Left ventricle myocardium inferior (tissue), 1 donor: Measurements from ENCODE around the gene STXBP3. TPM values are rescaled to one million over a fixed set of nuclear protein-coding genes. Genes with fewer than 3 reads are reported as not detected.

Experiments used
- DNase-seq: peaks from one replicate; pipeline ENCODE4 v3.0.0-alpha.2; 2020
- H3K27ac ChIP-seq: fragments of 200-600 bp; replicated peaks from 2 replicates; pipeline ENCODE4 v1.8.0; 2021
- H3K27me3 ChIP-seq: fragments of 200-600 bp; 2 replicates; pipeline ENCODE4 v1.8.0; 2021; ENCODE audit warnings: low read depth
- H3K36me3 ChIP-seq: fragments of 200-600 bp; 2 replicates; pipeline ENCODE4 v1.8.0; 2021
- H3K4me1 ChIP-seq: fragments of 200-600 bp; 2 replicates; pipeline ENCODE4 v1.8.0; 2021
- H3K4me3 ChIP-seq: fragments of 200-600 bp; 2 replicates; pipeline ENCODE4 v1.8.0; 2021; ENCODE audit warnings: mild to moderate bottlenecking, moderate library complexity
- H3K9me3 ChIP-seq: fragments of 200-600 bp; replicated peaks from 2 replicates; pipeline ENCODE4 v1.8.0; 2021
- intact Hi-C: fragments of 100-400 bp; cut with micrococcal nuclease; formaldehyde crosslinking; loops from one replicate; pipeline ENCODE4 v1.11.0; 2022
- total RNA-seq: library from RNA; stranded (reverse); fragmentation: NEBNext Ultra II Directional; extraction: Animal tissue kit (Norgen Biotek cat#: 25700); gene quantifications from one replicate; pipeline ENCODE4 v1.2.1, GENCODE V29; 2021
- TF ChIP-seq, protein P1 (sequence below): fragments of 200-600 bp; IDR thresholded peaks from 2 replicates; pipeline ENCODE4 v1.8.0; 2021; ENCODE audit warnings: antibody characterized with exemption, mild to moderate bottlenecking, borderline replicate concordance
- donor health status: DM: no; HTN: yes; CAD: no; lungs with severe emphysema.

Gene STXBP3
- total RNA-seq, 1 donor from 2014 or later = 26.8 TPM

DNA sequence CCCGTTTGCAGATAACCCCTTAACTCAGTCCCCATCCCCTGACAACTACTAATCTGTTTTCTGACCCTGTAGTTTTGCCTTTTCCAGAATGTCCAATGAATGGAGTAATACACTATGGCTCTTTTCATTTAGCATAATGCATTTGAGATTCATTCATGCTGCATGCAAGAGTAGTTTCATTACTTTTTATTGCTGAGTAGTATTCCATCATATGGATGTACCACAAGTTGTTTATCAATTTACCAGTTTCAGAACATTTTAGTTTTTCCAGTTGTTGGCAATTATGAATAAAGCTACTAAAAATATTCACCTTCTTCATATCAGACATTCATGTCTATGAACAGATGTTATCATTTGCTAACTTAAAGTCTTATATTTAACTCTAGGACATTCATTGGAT, 45.3 kb downstream of the STXBP3 start:
- peaks cover 19% of the 10 kb centered on the region for H3K9me3 ChIP-seq
- no peak overlapping the region for H3K27ac ChIP-seq
- no peaks in the 10 kb centered on the region for H3K4me1 ChIP-seq
- H3K4me3 ChIP-seq = no peak overlapping the region
- intact Hi-C loops = no loop called here
- no peaks in the 10 kb centered on the region for H3K27me3 ChIP-seq
- peaks cover 78% of the 10 kb centered on the region for H3K36me3 ChIP-seq
- no peak for DNase-seq
- TF ChIP-seq, protein P1, sequence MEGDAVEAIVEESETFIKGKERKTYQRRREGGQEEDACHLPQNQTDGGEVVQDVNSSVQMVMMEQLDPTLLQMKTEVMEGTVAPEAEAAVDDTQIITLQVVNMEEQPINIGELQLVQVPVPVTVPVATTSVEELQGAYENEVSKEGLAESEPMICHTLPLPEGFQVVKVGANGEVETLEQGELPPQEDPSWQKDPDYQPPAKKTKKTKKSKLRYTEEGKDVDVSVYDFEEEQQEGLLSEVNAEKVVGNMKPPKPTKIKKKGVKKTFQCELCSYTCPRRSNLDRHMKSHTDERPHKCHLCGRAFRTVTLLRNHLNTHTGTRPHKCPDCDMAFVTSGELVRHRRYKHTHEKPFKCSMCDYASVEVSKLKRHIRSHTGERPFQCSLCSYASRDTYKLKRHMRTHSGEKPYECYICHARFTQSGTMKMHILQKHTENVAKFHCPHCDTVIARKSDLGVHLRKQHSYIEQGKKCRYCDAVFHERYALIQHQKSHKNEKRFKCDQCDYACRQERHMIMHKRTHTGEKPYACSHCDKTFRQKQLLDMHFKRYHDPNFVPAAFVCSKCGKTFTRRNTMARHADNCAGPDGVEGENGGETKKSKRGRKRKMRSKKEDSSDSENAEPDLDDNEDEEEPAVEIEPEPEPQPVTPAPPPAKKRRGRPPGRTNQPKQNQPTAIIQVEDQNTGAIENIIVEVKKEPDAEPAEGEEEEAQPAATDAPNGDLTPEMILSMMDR = no peak

DNA sequence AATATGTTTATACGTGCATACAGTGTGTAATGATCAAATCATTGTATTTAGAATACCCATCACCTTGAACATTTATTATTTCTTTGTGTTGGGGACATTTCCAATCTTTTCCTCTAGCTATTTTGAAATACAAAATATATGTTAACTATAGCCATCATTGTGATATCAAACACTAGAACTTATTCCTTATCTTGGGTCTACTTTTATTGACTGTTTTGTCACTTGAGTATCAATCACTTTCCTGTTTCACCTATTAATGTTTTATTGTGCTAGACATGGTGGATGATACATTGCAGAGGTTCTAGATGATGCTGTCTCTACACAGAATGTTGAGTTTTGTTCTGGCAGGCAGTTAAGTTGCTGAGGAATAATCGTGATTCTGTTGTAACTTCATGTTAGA, 45.9 kb downstream of the STXBP3 start:
- peaks cover 85% of the 10 kb centered on the region for H3K36me3 ChIP-seq
- TF ChIP-seq, protein P1 = no peak

DNA sequence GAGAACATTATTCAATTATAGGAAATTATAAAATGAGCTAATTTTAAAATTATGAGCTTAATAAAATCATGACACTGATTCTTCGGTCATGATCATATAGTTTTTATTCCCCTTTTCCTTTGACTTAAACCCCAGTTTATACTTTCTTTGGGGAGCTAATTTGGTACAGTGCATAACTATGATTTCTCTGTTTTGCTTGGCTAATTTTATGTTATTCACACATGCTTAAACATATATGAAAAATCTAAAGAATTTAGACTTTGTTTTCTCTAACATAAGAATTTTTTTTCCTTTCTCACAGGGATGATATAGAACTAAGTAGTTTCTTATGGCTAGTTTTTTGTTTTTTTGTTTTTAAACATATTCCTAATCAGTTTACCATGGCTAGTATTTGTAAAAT, 52.5 kb downstream of the STXBP3 start:
- H3K36me3 ChIP-seq = peaks cover 99% of the 10 kb centered on the region
- TF ChIP-seq, protein P1 = no peak

More for the DNA sequence above, 45.9 kb downstream of the STXBP3 start:
- H3K4me3 ChIP-seq = no peak overlapping the region
- DNase-seq = no peak
- peaks cover 19% of the 10 kb centered on the region for H3K9me3 ChIP-seq
- H3K27me3 ChIP-seq = no peaks in the 10 kb centered on the region
- H3K4me1 ChIP-seq = no peaks in the 10 kb centered on the region
- intact Hi-C loops = no loop called here
- H3K27ac ChIP-seq = no peak overlapping the region

DNA sequence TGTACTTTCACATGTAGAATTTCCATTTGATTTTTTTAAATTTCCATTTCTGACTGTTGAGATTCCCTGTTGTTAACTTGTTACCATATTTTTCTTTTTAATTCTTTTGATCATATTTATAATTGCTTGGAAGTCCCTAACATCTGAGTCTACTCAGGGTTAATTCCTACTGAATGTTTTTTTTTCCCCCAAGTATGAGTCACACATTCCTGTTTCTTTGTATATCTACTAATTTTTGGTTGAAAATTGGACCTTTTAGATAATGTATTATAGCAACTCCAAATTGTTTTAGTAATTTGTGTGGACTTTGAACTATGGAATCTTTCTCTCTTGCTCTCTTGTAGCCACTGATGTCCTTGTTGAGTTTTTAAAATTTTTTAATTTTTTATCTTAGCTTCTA, 54.6 kb downstream of the STXBP3 start:
- no peaks in the 10 kb centered on the region for H3K27me3 ChIP-seq
- H3K9me3 ChIP-seq = no peaks in the 10 kb centered on the region
- no peaks in the 10 kb centered on the region for H3K4me1 ChIP-seq
- H3K4me3 ChIP-seq = no peak overlapping the region
- TF ChIP-seq, protein P1 = no peak
- DNase-seq = no peak
- peaks cover 89% of the 10 kb centered on the region for H3K36me3 ChIP-seq
- intact Hi-C loops = no loop called here
- no peak overlapping the region for H3K27ac ChIP-seq

More for the DNA sequence above, 52.5 kb downstream of the STXBP3 start:
- H3K4me3 ChIP-seq = no peak overlapping the region
- H3K4me1 ChIP-seq = no peaks in the 10 kb centered on the region
- intact Hi-C loops = no loop called here
- no peak overlapping the region for H3K27ac ChIP-seq
- H3K9me3 ChIP-seq = no peaks in the 10 kb centered on the region
- no peaks in the 10 kb centered on the region for H3K27me3 ChIP-seq
- DNase-seq = no peak

DNA sequence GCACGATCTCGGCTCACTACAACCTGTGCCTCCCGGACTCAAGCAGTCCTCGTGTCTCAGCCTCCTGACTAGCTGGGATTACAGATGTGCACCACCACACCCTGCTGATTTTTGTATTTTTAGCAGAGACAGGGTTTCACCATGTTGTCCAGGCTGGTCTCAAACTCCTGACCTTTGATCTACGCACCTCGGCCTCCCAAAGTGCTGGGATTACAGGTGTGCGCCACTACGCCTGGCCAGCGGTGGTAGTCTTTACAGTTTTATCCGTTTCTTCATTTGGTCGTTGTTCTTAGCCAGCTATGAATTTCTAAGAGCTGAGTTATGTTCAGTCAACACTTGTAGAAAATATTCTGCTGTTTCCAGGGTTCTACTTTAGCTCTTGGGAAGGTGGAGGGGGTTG, 57.1 kb downstream of the STXBP3 start:
- Histone ChIP-seq H3K9me3 (no peaks in the 10 kb centered on the region), H3K27me3 (no peaks in the 10 kb centered on the region), H3K4me3 (no peak overlapping the region), H3K4me1 (no peaks in the 10 kb centered on the region), H3K27ac (no peak overlapping the region), H3K36me3 (peaks cover 89% of the 10 kb centered on the region)
- TF ChIP-seq, protein P1 = no peak
- intact Hi-C loops = no loop called here
- DNase-seq = no peak

DNA sequence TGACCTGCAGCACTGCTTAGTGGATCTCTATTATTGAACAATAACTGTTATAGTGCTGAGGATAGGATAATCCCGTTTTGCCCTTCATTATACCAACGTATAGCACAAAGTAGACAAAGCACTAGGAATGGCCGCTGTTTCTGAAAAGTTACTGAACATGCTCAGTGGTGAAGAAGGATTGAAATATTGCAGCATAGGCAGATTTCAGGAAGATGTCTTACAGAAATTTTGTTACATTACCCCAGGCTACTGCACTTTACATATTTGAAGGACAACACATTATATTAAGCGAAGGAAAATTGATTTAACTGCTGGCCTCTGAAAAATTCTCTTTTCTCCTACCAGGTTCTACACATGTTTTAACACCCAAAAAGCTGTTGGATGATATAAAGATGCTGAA, 62.0 kb downstream of the STXBP3 start:
- no peak for DNase-seq
- Histone ChIP-seq H3K4me3 (no peak overlapping the region), H3K4me1 (no peaks in the 10 kb centered on the region), H3K27ac (no peak overlapping the region), H3K27me3 (no peaks in the 10 kb centered on the region), H3K9me3 (no peaks in the 10 kb centered on the region), H3K36me3 (peaks cover 74% of the 10 kb centered on the region)
- intact Hi-C loops = no loop called here
- TF ChIP-seq, protein P1 = no peak
